Muscle layer of colon (tissue), 2 donors: Measurements from ENCODE around the gene LYZL2.
"Not testable (repeated sequence)": the region's sequence is repeated elsewhere in the genome, so short reads cannot be mapped to it uniquely, and the experiment has no call there.

ENCODE experiments used
- H3K27ac ChIP-seq: one replicate; pipeline ENCODE4 v1.7.0; 2013; ENCODE audit warnings: low read depth, mild to moderate bottlenecking, low read length, moderate library complexity
- H3K27me3 ChIP-seq, 2 donors: one replicate each; pipeline ENCODE4 v1.7.0; 2013; ENCODE audit warnings: low read length in 2 of 2, mild to moderate bottlenecking in 2 of 2; ENCODE audit not compliant: insufficient read depth in 2 of 2, control insufficient read depth in 1 of 2
- H3K36me3 ChIP-seq: one replicate; pipeline ENCODE4 v1.7.0; 2013; ENCODE audit warnings: mild to moderate bottlenecking, low read length; ENCODE audit not compliant: insufficient read depth
- H3K4me1 ChIP-seq: one replicate; pipeline ENCODE4 v1.7.0; 2013; ENCODE audit warnings: mild to moderate bottlenecking, low read length; ENCODE audit not compliant: insufficient read depth
- H3K4me3 ChIP-seq, 2 donors: one replicate each; pipeline ENCODE4 v1.7.0; 2013; ENCODE audit warnings: low read length in 2 of 2, low read depth in 1 of 2, mild to moderate bottlenecking in 1 of 2, moderate library complexity in 1 of 2
- H3K9ac ChIP-seq: one replicate; pipeline ENCODE4 v1.7.0; 2013; ENCODE audit warnings: low read length
- H3K9me3 ChIP-seq: one replicate; pipeline ENCODE4 v1.7.0; 2013; ENCODE audit warnings: mild to moderate bottlenecking, low read length
- donor health status: abdominal sarcoma.
- donor health status: Adenocarcinoma of cecum.

LYZL2 gene

DNA sequence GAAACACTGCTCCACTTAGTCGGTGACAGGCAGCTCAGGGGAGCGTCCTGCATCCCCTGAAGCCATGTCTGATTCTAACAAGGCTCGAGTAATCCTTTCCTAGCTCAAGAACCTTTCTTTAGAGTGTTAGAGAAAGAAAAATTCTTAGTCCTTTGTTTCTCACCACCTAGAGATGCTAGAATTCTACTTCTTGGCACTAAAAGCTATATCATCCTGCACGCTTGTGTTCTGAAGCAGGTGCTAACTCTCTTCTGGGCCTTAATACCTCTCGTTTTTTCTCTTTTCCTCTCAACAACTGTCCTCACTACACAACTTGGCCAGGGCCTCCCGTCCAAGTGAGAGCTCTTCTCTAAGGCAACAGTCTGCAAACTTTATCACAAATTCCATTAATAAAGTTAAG is at the start of gene LYZL2:
Gene LYZL2 (minus strand): TSS at position 101 of the 400 bp plus-strand sequence. CDS start 2,838 bp downstream, outside the sequence.
- Histone ChIP-seq H3K4me3 (no peak within 1 kb of the TSS), H3K4me1 (peaks cover 5% of the 10 kb centered on the region), H3K36me3 (no peaks in the 10 kb centered on the region), H3K9me3 (no peaks in the 10 kb centered on the region), H3K27me3 (no peaks in the 10 kb centered on the region), H3K9ac (no peak within 1 kb of the TSS), H3K27ac (no peak within 1 kb of the TSS)

DNA sequence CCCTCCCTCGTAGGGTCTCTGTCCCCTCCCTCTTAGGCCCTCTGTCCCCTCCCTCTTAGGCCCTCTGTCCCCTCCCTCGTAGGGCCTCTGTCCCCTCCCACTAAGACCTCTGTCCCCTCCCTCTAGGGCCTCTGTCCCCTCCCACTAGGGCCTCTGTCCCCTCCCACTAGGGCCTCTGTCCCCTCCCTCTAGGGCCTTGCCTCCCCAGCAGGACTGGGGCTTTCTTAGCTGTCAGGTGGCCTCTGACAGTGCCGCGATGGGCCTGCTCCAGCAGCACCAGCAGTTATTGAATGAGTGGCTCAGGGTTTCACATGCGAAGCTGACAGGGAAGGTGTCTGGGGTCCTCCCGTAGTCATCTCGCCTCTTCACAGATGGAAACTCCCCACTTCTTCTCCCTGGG is 48.1 kb upstream of the LYZL2 start:
- not testable (repeated sequence) for H3K4me1 ChIP-seq, H3K27ac ChIP-seq, H3K9ac ChIP-seq, H3K36me3 ChIP-seq, H3K9me3 ChIP-seq, H3K27me3 ChIP-seq, H3K4me3 ChIP-seq

DNA sequence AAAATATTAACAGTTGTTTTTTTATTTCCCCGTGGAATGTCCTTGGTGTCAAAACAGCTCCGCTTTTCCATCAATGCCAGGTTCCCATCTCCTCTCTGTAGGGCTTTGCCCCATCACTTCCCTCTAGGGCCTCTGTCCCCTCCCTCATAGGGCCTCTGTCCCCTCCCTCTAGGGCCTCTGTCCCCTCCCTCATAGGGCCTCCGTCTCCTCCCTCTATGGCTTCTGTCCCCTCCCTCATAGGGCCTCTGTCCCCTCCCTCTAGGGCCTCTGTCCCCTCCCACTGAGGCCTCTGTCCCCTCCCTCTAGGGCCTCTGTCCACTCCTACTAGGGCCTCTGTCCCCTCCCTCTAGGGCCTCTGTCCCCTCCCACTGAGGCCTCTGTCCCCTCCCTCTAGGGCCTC is 47.6 kb upstream of the LYZL2 start:
- not testable (repeated sequence) for H3K9me3 ChIP-seq, H3K27ac ChIP-seq, H3K27me3 ChIP-seq, H3K9ac ChIP-seq, H3K4me1 ChIP-seq, H3K36me3 ChIP-seq, H3K4me3 ChIP-seq

DNA sequence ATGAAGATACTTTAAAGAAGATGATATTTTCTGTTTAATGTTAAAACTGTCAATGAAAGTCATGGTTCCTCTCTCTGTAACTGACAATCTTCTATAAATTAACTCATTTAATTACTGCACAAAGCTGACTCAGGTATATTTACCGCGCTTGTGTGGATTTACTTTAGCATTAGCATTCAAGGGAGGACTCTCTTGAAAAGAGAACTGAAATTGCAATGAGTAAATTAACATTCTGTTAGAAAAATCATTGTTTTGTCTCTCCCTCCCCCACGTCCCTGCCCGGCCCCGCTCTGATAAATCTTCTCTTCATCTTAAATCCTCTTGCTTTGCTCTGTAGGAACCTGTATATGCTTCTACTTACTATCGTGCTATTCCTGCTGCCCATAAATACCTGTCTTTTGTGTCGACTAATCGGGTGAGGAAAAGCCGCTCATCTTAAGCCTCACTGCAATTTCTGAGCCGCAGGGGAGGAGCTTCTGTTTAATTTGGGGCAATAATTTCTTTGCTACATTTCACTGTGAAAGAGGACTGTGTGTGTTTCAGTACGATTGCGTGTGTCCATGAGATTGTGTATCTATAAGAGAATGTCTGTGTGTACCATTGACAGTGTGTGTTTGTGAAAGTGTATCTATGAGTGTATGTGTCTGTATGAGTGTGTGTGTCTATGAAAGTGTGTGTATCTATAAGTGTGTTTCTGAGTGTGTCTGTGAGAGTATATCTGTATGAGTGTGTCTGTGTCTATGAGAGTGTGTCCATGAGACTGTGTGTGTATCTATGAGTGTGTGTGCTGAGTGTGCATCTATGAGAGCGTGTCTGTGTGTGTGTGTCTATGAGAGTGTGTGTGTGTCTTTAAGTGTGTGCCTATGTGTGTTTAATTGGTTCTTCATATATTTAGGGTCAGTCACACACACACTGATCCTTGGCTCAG is 46.5 kb upstream of the LYZL2 start:
- no peaks in the 10 kb centered on the region for H3K4me1 ChIP-seq
- no peaks in the 10 kb centered on the region for H3K9me3 ChIP-seq
- H3K27me3 ChIP-seq = no peaks in the 10 kb centered on the region
- H3K9ac ChIP-seq = no peak overlapping the region
- no peak overlapping the region for H3K4me3 ChIP-seq
- no peaks in the 10 kb centered on the region for H3K36me3 ChIP-seq
- no peak overlapping the region for H3K27ac ChIP-seq

DNA sequence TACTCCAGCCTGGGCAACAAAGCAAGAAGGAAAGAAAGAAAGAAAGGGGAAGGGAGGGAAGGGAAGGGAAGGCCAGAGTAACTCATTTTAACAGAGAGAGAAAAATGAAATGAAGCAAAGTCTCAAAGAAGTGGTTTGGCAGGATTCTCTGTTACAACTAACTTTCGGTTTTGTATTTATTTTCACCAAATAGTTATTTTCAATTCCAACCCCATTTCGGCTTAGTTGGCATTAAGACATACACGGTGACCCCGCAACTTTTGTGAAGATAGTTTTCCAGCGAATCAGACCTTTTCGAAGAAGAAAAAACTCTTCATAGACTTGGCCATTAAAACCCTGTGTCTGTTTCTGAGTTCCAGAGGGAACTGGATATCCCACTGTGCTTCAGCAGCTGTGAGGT is 45.2 kb upstream of the LYZL2 start:
- no peak overlapping the region for H3K9ac ChIP-seq
- no peak overlapping the region for H3K4me3 ChIP-seq
- no peak overlapping the region for H3K27ac ChIP-seq
- no peaks in the 10 kb centered on the region for H3K36me3 ChIP-seq
- H3K9me3 ChIP-seq = no peaks in the 10 kb centered on the region
- no peaks in the 10 kb centered on the region for H3K4me1 ChIP-seq
- no peaks in the 10 kb centered on the region for H3K27me3 ChIP-seq

DNA sequence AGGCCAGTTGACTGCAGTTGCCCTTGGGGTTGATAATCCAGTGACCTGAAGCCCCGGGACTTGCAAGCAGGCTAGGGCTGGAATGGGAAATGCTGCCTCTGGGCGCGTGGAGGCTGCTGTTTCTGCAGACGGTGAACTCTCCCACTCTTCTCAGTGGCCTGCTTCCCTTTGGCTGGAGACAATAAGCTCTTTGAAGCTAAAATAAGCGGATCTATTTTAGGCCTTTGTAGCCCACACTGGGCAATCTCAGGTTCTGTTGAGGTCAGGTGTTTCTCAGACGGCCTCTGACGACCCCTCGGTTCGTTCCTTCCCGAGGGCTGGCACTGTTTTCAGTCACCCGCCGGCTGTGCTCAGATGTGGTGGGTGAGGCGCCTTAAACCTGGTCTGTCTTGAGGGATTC is 43.7 kb upstream of the LYZL2 start:
- H3K4me3 ChIP-seq, H3K9ac ChIP-seq, H3K4me1 ChIP-seq, H3K36me3 ChIP-seq, H3K27ac ChIP-seq, H3K27me3 ChIP-seq, H3K9me3 ChIP-seq: not testable (repeated sequence)

DNA sequence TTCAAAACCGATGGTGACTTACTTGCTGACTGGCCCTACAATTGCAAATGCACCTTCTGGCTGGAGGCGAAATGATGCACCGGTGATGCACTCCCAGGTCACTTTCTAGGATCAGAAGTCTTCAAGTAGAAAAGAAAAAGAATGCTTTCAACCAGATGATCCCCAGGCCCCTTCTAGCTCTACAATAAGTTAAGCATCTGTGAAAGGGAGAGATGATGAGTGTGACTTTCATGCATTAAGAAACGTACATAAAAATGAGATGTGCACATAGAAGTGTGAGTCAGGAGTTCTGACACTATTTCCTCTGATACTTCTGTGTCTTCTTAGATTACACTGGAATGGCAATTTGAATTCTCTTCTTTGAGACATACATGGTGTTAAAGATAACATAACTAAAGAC is 42.8 kb upstream of the LYZL2 start:
- H3K9me3 ChIP-seq, H3K4me3 ChIP-seq, H3K4me1 ChIP-seq, H3K27ac ChIP-seq, H3K27me3 ChIP-seq, H3K36me3 ChIP-seq, H3K9ac ChIP-seq: not testable (repeated sequence)

DNA sequence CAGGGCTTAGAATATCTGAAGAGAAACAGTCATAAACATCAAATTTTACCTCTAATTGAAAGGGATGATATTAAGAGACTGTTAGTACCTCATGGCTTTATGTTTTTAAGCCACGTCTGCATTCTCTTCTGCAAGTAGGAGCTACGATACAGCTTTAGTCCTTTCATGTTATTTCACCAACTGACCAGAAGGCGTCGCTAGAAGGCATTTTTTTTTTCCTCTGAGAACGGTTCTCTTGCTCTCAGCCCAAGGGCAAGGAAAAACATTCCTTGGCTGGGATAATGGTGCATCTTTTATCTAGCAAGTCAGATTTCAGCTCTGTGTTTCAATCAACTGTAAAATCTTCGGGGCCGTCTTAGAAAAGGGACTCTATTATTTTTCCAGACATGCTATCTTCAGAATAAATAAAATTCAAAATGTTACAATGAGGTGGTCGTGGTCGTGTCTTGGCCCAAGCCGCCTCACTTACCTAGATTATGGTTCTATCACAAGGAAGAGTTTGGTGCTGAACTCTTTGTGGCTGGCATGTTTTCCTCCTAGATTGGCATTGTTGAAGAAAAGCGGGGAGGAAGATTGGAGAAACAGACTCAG is 41.6 kb upstream of the LYZL2 start:
- Histone ChIP-seq H3K4me1 (peaks cover 11% of the 10 kb centered on the region), H3K9ac (no peak overlapping the region), H3K27ac (no peak overlapping the region), H3K36me3 (no peaks in the 10 kb centered on the region), H3K27me3 (no peaks in the 10 kb centered on the region), H3K9me3 (no peaks in the 10 kb centered on the region), H3K4me3 (peak overlapping the region in 1 of 2 donors; percentile 29)

DNA sequence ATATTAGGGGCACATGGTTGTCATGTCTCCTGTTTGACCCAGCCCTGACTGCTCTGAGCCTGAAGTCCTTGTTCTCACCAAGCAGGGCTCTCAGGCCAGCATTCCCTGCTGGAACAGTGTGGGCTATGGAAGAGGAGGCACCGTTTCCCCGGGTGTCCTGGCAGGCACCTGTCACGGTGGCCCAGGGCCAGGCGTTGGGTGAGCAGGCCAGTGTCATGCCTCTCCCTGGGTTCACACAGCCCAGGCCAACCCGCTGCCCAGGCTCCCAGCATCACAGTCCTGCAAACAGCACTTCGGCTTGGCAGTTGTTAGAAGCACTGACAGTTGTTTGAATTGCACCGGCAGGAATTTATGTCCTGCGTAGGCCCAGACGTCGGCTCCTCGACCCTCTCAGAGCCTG is 38.4 kb upstream of the LYZL2 start:
- not testable (repeated sequence) for H3K27me3 ChIP-seq, H3K9me3 ChIP-seq, H3K4me3 ChIP-seq, H3K27ac ChIP-seq, H3K9ac ChIP-seq, H3K36me3 ChIP-seq
- peaks cover 11% of the 10 kb centered on the region for H3K4me1 ChIP-seq

DNA sequence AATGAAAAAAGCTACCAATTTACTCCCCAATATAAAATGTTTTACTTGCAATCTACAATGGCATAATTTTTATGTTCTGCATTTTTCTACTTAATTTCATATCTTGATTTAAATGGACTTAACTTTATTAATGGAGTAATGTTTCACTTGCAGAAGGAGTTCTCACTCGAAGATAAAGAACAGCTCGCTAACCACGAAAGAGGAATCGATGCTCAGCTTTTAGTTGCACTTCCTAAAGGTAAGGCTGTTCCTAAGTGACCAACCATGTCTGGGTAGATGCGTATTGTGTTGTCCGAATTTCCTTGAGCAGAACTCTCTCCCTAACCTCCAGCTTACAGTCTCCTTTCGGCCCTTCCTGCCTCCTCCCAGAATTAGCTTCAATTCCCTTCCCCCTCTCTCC is 33.9 kb upstream of the LYZL2 start:
- not testable (repeated sequence) for H3K27ac ChIP-seq, H3K9me3 ChIP-seq, H3K4me3 ChIP-seq, H3K27me3 ChIP-seq, H3K36me3 ChIP-seq, H3K9ac ChIP-seq
- peaks cover 11% of the 10 kb centered on the region for H3K4me1 ChIP-seq

DNA sequence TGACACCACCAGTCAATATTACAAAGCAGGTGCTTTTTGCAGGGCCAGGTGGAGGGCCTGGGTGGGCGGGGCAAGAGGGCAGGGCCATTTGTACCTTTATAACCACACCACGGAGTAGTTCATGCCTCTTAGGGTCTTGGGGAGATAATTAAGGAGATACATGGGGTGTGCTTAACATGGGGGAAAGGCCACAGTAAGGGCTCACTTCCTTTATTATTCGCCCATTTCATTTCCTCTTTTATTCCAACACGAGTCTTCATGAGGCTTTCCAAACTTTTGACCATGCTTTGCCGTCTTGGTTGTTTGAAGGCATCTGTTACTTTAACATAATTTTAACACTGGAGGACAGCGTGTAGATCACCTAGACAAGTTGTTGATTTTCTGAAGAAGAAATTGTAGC is 33.3 kb upstream of the LYZL2 start:
- Histone ChIP-seq H3K27me3 (no peaks in the 10 kb centered on the region), H3K27ac (no peak overlapping the region), H3K9me3 (no peaks in the 10 kb centered on the region), H3K4me3 (no peak overlapping the region), H3K36me3 (no peaks in the 10 kb centered on the region), H3K9ac (no peak overlapping the region), H3K4me1 (peaks cover 6% of the 10 kb centered on the region)

DNA sequence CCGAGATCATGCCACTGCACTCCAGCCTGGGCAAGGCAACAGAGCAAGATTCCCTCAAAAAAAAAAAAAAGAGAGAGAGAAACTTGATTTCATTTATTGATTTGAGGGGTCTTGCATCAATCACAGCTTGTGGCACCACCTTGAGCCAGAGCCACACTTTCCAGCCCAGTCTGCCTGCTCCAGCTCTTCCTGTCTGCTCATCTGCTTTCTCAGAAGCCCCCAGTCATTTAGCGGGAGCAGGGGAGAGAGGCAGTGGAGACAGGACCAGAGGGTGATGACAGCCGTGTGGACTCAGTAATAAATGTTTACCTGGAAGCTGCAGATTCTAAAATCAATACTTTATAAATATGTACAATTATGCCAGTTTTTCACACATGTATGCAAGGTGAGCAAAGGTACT is 30.8 kb upstream of the LYZL2 start:
- H3K4me1 ChIP-seq, H3K9ac ChIP-seq, H3K9me3 ChIP-seq, H3K4me3 ChIP-seq, H3K27ac ChIP-seq, H3K36me3 ChIP-seq, H3K27me3 ChIP-seq: not testable (repeated sequence)
